Stimulated activated CD8-positive, alpha-beta memory T cell treated with anti-CD3 and anti-CD28 coated beads, Interleukin-12 subunit alpha, Interleukin-12 subunit beta, amount 100 ng/mL, for 1 hour (primary cell): ENCODE results near the gene GOLGA6L7.
"Not testable (repeated sequence)": the region's sequence is repeated elsewhere in the genome, so short reads cannot be mapped to it uniquely, and the experiment has no call there.

Experiments used
- DNase-seq: peaks from one replicate; pipeline ENCODE4 v3.0.0-alpha.2; 2020; ENCODE audit warnings: low read depth

GOLGA6L7 gene, protein sequence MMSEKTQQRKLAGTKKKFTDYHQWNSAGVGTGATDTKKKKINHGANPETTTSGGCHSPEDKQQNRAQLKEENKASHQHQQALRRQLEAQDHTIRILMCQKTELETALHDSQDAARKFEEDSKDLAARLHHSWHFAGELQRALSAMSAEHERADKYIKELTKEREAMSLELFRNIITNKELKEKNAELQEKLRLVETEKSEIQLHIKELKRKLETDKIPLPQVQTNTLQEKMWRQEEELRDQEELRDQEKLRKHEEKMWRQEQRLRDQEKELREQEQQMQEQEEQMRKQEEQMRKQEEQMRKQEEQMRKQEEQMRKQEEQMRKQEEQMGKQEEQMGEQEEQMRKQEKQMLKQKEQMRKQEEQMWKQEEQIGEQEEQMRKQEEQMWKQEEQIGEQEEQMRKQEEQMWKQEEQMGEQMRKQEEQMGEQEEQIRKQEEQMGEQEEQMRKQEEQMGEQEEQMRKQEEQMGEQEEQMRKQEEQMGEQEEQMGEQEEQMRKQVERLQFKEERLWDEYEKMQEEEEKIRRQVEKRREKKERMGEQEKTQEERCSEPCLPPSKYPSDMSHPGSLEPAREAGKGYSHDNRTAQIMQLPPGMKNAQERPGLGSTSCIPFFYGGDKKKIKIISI

DNA sequence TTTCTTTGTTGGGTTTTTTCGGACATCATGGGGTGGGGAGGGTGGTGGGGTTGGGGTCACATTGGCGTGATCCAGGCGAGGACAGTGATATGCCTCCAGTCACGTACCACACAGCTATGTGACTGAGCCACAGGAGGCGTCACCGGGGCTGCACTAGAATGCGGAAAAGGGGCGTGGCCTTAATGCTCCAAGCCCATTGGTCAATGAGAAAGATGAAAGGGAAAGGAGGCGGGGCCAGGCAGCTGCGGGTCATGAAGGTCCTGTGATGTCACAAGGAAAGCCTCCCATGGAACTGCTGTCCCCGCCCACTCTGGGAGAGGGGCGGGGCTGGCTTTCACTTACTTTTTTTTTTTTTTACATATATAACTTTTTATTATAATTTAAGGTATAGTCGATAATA lies at the start of gene GOLGA6L7:
TSS of gene GOLGA6L7 (minus strand) at position 124 of the 400 bp plus-strand sequence. CDS start at position 29, 95 bp downstream.
- not testable (repeated sequence) for DNase-seq

DNA sequence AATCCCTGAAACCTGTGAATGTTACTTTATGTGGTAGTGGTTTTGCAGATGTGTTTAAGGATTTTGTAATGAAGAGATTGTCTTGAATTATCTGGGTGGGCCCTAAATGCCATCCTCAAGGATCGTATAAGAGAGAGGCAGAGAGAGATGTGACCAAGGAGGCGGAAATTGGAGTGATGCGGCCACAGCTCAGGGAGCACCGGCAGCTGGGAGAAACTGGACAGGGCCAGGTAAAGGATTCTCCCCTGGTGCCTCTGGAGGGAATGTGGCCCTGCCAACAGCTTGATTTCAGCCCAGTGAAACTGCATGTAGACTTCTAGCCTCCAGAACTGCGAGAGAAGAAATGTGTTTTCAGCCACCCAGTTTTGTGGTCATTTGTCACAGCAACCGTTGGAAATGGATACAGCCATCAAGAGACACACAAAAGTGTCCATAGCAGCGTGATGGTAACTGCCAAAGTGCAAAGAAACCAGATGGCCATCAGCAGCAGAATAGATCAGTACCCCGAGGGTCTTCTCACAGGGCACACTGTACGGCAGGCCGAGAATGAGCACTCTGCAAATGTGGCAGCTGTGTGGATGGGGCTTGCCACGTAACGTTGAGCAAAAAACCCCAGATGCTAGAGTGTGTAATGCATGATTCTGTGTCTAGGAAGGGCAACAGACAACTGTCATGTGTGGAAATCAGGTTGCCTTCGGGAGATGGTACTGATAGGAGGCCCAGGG lies 49.6 kb upstream of the GOLGA6L7 start:
- DNase-seq: no peak

- no peak for DNase-seq
Measured at GRCh38 chr15:28896951-28897350, 48.5 kb upstream of the GOLGA6L7 start.

DNA sequence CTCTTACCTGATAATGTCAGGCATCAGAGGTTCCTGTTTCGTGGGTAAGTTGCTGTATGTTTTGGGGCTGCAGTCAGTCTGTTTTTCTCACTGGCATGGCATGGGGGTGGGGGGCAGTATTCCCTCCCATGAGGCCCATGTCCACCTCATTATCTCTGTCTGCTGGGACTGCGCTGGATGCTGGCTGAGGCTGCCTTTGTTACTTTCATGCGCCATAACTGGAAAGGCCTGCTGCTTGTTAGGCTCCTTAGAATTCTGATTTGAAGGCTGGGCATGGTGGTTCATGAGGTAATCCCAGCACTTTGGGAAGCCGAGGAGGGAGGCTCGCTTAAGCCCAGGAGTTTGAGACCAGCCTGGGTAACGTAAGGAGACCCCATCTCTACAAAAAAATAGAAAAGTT lies 47.1 kb upstream of the GOLGA6L7 start:
- no peak for DNase-seq

DNA sequence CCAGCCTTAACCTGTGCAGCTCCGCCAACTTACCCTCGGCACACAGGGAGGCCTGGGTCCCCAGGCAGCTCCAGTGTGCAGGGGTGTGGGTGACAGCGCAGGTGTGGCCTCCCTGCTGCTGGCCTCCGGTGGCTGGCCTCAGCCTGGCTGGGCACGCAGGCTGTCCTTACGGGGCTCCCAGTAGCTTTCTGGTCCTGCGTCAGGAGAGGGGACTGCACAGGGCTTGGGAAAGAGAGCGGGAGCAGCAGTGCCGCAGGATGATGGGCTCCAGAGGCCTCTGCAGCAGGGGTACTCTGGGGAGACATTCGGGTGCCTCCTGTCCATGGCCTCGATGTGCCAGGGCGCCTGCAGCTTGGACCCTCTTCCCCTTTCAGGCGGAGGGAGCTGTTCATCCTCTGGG lies 46.7 kb upstream of the GOLGA6L7 start:
- DNase-seq: no peak

DNA sequence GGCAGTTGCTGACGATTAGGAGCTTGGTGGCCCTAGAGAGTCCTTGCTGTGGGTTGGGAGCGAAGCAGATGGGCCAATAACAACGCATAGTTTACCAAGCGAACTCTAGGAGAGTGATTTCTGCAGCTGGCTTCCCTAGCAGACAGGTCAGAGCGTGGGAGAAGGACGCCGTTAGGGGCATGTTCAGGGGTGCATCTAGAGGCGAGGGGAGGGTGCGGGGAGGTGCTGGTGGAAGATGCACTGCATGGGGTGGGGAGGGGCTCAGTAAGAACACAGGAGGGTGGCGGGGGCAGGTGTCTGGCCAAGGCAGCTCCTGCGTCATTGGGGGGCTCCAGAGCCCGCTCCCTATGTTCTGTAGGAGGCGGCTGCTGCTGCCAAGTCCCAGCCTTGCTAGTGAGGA lies 46.2 kb upstream of the GOLGA6L7 start:
- no peak for DNase-seq

GRCh38 chr15:28892789-28893610 lies 44.6 kb upstream of the GOLGA6L7 start:
- no peak for DNase-seq

DNA sequence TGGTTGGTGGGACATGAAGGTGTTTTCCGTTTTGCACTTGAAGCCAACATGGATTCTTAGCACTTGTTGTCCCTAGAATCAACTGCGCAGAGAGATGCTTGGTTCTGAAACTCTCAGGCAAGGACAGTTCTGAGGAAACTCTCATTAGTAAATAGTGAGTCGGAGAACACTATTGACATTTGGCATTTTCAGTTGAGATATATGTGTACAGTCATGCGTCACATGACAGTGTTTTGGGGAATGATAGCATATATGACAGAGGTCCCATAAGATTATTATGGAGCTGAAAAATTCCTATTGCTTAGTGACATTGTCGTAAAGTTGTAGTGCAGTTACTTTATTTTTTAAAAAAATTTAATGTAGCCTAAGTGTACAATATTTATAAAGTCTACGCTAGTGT lies 43.1 kb upstream of the GOLGA6L7 start:
- DNase-seq: no peak

GRCh38 chr15:28890711-28891495 lies 42.5 kb upstream of the GOLGA6L7 start:
- DNase-seq: no peak

DNA sequence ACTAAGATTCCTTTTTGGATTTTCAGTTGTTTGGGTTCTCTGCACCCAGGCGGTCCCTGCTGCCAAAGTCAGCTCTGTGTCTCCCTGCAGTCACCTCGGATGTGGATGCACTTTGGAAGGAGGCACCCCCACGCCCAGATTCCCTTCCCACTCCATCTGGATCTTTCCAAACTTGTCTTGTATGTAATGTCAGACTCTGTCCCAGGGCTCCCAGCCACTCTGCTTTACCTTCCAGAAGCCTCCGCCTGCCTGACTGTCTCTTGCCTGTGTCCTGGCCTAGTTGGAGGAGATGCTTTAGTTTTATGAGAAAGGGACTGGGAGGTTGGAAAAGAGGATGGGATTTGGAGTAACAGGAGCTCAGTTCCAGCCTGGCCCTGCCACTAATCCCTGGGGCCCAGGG lies 41.8 kb upstream of the GOLGA6L7 start:
- not testable (repeated sequence) for DNase-seq

DNA sequence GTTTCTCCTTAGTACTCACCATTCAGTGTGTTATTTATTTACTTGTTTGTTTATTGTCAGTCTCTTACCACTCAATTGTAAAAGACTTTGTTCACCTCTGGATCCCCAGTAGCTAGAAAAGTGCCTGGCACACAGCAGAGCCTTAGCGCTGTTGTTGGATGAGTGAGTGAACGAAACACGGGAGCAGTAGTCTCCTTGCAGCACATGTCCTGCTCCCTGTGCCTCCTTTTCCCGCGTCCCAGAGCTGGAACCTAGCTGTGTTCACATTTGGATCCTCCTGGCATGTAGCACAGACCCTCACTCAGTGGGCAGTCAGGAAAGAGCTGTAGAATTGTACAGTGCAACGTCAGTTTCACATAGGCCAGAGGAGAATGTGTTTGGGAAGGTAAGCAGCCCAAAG lies 41.4 kb upstream of the GOLGA6L7 start:
- not testable (repeated sequence) for DNase-seq

- DNase-seq: no peak
Measured at GRCh38 chr15:28889346-28889745, 40.9 kb upstream of the GOLGA6L7 start.

DNA sequence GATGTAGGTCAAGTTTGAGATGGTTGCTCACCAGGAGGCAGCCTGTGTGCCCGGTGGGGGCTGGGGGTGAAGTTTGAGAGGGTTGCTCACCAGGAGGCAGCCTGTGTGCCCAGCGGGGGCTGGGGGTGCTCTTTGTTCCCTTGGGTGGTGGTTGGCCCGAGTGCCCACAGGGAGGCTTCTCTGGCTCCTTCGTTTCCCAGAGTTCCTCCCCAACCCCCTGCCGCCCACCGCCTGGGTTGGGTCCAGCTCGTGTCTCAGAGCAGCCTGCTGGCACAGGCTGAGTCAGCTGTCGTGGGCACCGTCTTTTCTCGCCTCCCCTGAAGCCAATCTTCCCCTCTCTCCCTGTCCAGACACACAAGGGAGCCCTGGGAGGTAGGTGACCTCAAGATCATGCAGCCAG lies 40.5 kb upstream of the GOLGA6L7 start:
- DNase-seq: no peak

- DNase-seq: no peak
Measured at GRCh38 chr15:28888302-28888894, 40.0 kb upstream of the GOLGA6L7 start.

DNA sequence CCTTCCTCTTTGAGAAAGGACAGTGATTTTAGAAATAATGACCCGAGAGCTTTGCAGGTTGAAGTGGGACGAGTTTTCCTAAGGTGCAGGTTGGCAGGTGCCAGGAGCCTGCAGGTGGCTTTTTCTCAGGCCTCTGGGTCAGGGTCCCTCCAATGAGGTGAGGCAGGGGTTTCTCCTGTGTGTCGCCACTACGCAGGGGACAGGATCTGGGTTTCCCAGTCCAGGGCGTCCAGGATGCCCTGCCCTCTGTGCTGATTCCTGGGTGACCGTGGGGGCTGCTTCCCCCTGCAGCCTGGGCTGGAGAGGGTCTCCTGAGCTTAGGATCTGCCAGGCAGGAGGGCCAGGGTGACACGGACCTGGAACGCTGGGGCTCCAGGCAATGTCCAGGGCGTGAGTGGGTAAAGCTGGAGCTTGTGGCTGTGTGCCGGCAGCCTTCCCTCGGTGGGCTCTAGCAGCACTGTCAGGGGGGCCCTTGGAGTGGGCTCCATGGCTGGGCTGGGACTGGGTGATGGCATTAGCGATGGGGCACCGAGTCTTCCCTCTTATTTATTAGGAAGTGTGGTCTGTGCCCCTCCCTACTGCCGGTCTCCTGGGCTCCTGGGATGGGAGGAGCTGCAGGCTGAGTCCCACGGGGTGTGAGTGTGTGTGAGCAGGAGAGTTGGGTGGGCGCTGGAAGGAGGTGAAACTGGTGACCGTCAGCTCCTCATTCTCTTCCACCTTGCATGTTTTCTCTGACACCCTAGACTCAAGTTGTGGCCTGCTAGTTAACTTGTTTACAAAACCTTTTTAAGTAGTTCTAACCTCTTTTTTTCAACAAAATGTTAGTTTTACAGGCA lies 39.1 kb upstream of the GOLGA6L7 start:
- DNase-seq: no peak

DNA sequence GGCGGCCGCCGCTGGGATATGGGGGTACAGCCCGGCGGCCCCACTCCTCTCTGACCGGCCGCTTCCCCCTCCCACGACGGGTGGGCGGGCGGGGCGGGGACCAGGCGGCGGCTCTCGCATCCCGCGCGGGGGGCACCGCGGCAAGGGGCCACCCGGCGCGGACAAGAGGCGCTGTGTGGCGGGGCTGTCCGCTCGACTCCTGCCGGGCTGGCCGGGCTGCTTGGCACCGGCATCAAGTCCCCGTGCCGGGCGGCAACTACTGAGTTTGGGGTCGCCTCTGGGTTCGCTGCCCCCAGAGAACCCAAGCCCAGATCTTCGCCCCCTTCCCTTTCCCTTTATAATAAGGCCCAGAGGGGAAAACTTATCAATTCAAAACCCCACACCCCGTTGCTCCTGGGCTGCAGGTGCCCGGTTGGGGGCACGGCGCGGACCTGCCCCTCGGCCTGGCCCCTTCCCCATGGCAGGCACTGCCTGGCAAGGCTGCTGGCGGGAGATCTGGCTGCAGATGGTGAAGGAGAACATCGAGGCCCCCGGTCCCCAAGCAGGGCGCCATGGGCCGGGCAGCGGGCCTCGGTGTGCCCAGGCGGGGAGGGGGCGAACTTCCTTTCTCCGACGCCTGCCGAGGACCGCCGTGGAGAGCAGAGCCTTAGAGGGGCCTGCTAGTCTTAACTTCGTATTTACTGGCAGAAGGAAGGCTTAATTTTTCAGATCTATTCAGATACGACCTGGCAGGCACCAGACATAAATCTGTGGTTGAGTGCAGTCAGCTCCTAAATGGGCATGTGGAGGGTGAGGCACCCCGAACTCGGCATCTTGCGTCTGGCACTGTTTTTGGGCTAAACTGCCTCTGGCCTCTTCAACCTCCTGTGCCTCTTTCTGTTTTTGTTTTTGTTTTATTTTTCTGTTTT lies 38.2 kb upstream of the GOLGA6L7 start:
- no peak for DNase-seq

DNA sequence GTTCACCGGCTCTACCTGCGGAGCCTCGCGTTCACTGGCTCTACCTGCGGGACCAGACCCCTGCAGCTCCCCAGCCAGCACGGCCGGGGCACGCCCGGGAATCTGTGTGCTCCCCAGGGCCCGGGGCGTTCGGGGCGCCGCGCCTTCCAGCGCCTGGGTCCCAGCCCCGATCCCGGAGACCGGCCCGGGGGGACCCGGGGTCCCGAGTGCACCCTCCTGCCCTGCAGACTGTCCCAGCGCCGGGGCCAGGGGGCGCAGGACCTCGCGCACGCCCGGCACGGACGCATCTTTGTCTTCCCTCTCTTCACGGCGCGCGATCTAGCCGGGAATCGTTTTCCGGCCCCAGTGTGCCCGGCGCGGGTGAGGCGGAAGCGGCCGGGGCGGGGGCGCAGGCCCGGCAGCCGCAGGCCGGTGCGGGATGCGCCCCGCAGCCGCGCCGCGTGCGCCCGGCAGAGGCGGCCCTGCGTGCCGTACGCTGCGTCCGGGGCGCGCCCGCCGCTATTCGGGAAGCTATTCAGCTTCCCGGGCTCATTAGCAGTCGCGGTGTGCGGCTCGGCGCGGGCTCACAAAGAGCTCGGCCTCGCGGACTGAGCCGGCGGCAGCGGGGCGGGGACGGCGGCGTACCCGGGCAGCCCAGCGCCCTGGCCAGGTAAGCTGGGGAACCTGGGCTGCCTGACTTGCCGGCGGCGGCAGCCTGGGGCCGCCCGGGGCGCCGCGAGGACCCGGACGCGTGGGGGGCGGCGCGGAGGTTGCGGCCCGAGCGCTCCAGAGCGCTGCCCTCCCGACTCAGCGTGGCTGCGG lies 37.4 kb upstream of the GOLGA6L7 start, which contains the start of gene APBA2:
TSS of gene APBA2 (plus strand) at position 345 of the 801 bp plus-strand sequence. CDS start 167,911 bp downstream, outside the sequence.
- DNase-seq: no peak

DNA sequence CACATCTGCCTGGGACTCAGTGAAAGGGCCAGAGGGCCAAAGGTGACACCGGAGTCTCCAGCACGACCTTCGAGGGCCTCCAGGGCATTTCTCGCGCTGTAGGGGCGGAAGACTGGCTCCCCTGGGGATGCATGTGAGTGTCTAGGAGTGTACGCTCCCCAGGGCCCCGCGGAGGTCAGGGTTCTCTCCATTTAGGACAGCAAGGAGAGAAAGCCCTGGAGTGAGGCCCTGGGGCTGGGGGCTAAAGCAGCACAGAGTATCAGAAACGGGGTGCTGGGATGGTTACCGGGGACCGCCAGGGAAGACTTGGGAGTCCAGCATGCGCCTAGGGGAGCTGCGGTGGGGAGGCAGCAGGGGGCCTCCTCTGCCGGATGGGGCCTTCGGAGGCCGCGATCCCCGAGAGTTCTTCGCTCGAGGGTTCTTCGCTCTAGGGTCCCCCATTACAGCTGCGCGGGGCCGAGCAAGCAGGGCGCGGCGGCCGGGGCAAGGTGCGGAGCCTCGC lies 36.7 kb upstream of the GOLGA6L7 start:
- DNase-seq: no peak
